SJCRH30 (cell line): ENCODE results near the gene HOXC13. TPM values are rescaled to one million over a fixed set of nuclear protein-coding genes. Genes with fewer than 3 reads are reported as not detected.

Experiments
- DNase-seq, 2 experiments: peaks; one replicate each; pipeline ENCODE4 v3.0.0-alpha.2; 2015 to 2020
- H3K27ac ChIP-seq: fragments of 250-450 bp; sonication (Bioruptor Pico); 2 replicates; pipeline ENCODE4 v1.5.1; 2020; ENCODE audit warnings: mild to moderate bottlenecking, moderate library complexity
- H3K27me3 ChIP-seq: fragments of 250-450 bp; sonication (Bioruptor Pico); 2 replicates; pipeline ENCODE4 v1.5.1; 2020; ENCODE audit warnings: mild to moderate bottlenecking, moderate library complexity
- H3K36me3 ChIP-seq: fragments of 250-450 bp; sonication (Bioruptor Pico); 2 replicates; pipeline ENCODE4 v1.5.1; 2020; ENCODE audit warnings: mild to moderate bottlenecking, moderate library complexity
- H3K4me1 ChIP-seq: fragments of 250-450 bp; sonication (Bioruptor Pico); 2 replicates; pipeline ENCODE4 v1.5.1; 2020; ENCODE audit warnings: mild to moderate bottlenecking, moderate library complexity
- H3K4me3 ChIP-seq: fragments of 250-450 bp; sonication (Bioruptor Pico); 2 replicates; pipeline ENCODE4 v1.5.1; 2020; ENCODE audit warnings: mild to moderate bottlenecking, moderate library complexity
- H3K9me3 ChIP-seq: fragments of 250-450 bp; sonication (Bioruptor Pico); replicated peaks from 2 replicates; pipeline ENCODE4 v1.5.1; 2020; ENCODE audit warnings: mild to moderate bottlenecking, moderate library complexity
- total RNA-seq: library from RNA; depleted of rRNA; stranded (reverse); fragments of >200 nt; shearing (Covaris generic); gene quantifications from 2 replicates; pipeline ENCODE4 v1.2.3, GENCODE V29; 2014

The HOXC13 gene
- total RNA-seq, 1 experiment from 2014 or later, result 2.4 TPM

- H3K27me3 ChIP-seq, result peaks cover 13% of the 10 kb centered on the region
- no peaks in the 10 kb centered on the region for H3K4me1 ChIP-seq
- no peaks in the 10 kb centered on the region for H3K36me3 ChIP-seq
- no peak overlapping the region for H3K27ac ChIP-seq
- no peak for DNase-seq
- no peaks in the 10 kb centered on the region for H3K9me3 ChIP-seq
- H3K4me3 ChIP-seq, result no peak overlapping the region
Measured at GRCh38 chr12:53985994-53986685, 47.5 kb downstream of the HOXC13 start.

- no peak overlapping the region for H3K27ac ChIP-seq
- H3K9me3 ChIP-seq, result no peaks in the 10 kb centered on the region
- H3K27me3 ChIP-seq, result peaks cover 18% of the 10 kb centered on the region
- H3K36me3 ChIP-seq, result no peaks in the 10 kb centered on the region
- H3K4me3 ChIP-seq, result no peak overlapping the region
- DNase-seq, result no peak
- no peaks in the 10 kb centered on the region for H3K4me1 ChIP-seq
Measured at GRCh38 chr12:53986686-53987483, 48.3 kb downstream of the HOXC13 start.

- H3K36me3 ChIP-seq, result no peaks in the 10 kb centered on the region
- H3K9me3 ChIP-seq, result no peaks in the 10 kb centered on the region
- H3K4me3 ChIP-seq, result no peak overlapping the region
- no peaks in the 10 kb centered on the region for H3K4me1 ChIP-seq
- DNase-seq, result no peak
- H3K27me3 ChIP-seq, result peaks cover 23% of the 10 kb centered on the region
- no peak overlapping the region for H3K27ac ChIP-seq
Measured at GRCh38 chr12:53987787-53988230, 49.2 kb downstream of the HOXC13 start.

GRCh38 chr12:53988541-53989226 lies 50.1 kb downstream of the HOXC13 start:
- no peak overlapping the region for H3K4me3 ChIP-seq
- no peaks in the 10 kb centered on the region for H3K9me3 ChIP-seq
- no peaks in the 10 kb centered on the region for H3K36me3 ChIP-seq
- no peak for DNase-seq
- no peak overlapping the region for H3K27ac ChIP-seq
- H3K27me3 ChIP-seq, result peaks cover 23% of the 10 kb centered on the region
- H3K4me1 ChIP-seq, result no peaks in the 10 kb centered on the region

DNA sequence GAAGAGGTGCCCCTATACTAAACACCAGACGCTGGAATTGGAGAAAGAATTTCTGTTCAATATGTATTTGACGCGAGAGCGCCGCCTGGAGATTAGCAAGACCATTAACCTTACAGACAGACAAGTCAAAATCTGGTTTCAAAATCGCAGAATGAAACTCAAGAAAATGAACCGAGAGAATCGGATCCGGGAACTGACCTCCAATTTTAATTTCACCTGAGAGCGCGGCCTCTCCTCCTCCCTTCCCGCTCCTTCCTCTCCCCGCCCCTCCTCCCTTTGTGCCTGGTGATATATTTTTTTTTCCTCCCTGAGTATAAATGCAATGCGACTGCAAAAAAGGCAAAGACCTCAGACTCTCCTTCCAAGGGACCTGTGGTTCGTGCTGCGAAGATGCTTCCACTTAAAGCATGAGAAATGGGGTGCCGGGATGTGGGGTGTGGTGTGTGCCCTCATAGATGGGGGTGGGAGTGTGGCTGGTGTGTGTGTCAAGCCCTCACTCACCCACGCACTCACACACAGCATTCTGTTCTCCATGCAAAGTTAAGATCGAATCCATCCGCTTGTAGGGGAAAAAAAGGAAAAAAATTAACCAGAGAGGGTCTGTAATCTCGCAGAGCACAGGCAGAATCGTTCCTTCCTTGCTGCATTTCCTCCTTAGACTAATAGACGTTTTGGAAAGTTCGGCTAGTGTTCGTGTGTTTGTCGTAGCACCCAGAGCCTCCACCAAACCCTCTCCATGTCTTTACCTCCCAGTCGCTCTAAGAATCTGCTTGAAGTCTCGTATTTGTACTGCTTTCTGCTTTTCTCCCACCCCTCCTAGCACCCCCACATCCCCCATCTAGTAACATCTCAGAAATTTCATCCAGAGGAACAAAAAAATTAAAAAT lies 50.8 kb downstream of the HOXC13 start:
- Histone ChIP-seq H3K36me3 (no peaks in the 10 kb centered on the region), H3K27ac (no peak overlapping the region), H3K9me3 (no peaks in the 10 kb centered on the region), H3K27me3 (peaks cover 23% of the 10 kb centered on the region), H3K4me1 (no peaks in the 10 kb centered on the region), H3K4me3 (no peak overlapping the region)
- no peak for DNase-seq

DNA sequence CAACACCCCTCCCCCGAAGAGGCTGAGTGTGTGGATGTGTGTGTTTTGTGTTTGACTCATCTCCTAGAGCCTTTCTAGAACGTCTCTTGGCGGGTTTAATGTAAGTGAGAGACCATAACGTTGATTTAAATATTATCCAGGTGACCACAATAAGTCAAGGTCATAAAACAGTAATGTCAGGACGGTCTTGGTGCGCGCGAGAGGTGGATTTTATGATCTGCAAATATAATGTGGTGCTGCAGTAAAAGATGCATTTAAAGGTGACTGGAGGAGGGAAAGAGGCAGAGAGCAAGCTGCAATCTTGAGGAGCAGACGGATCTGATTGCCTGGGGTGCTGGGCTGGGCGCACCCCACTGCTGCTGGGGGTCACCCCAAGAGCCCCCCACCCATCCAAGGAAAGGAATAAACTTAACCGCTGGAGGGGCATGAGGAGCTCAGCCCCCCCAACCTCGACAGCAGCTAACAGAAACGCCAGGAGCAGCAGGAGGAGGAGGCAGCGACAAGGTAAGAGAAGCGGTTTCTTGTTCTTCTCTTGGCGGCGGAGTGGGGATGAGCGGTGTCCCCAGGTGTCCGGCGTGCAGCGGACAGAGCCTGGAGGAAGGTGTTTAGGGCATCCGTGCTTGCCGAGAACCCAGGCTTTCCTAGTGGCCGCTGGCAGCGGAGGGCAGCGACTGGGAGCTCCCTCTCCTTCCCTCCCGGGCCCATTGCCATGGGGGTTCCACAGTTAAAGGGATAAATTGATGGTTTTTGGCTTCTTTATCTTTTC lies 51.9 kb downstream of the HOXC13 start:
- no peaks in the 10 kb centered on the region for H3K4me1 ChIP-seq
- no peaks in the 10 kb centered on the region for H3K9me3 ChIP-seq
- peaks cover 23% of the 10 kb centered on the region for H3K27me3 ChIP-seq
- H3K27ac ChIP-seq, result no peak overlapping the region
- no peaks in the 10 kb centered on the region for H3K36me3 ChIP-seq
- H3K4me3 ChIP-seq, result no peak overlapping the region
- DNase-seq, result no peak

- H3K4me1 ChIP-seq, result no peaks in the 10 kb centered on the region
- no peak overlapping the region for H3K4me3 ChIP-seq
- DNase-seq, result no peak
- no peak overlapping the region for H3K27ac ChIP-seq
- H3K9me3 ChIP-seq, result no peaks in the 10 kb centered on the region
- H3K36me3 ChIP-seq, result no peaks in the 10 kb centered on the region
- peaks cover 23% of the 10 kb centered on the region for H3K27me3 ChIP-seq
Measured at GRCh38 chr12:53991077-53991460, 52.4 kb downstream of the HOXC13 start.

GRCh38 chr12:53992377-53992889 lies 53.8 kb downstream of the HOXC13 start:
- Histone ChIP-seq H3K27ac (no peak overlapping the region), H3K4me1 (no peaks in the 10 kb centered on the region), H3K36me3 (no peaks in the 10 kb centered on the region), H3K4me3 (no peak overlapping the region), H3K9me3 (no peaks in the 10 kb centered on the region), H3K27me3 (peaks cover 23% of the 10 kb centered on the region)
- no peak for DNase-seq

GRCh38 chr12:53993162-53994008 lies 54.8 kb downstream of the HOXC13 start:
- no peak for DNase-seq
- no peaks in the 10 kb centered on the region for H3K9me3 ChIP-seq
- no peak overlapping the region for H3K4me3 ChIP-seq
- H3K27ac ChIP-seq, result no peak overlapping the region
- no peaks in the 10 kb centered on the region for H3K36me3 ChIP-seq
- H3K27me3 ChIP-seq, result peaks cover 23% of the 10 kb centered on the region
- H3K4me1 ChIP-seq, result no peaks in the 10 kb centered on the region

DNA sequence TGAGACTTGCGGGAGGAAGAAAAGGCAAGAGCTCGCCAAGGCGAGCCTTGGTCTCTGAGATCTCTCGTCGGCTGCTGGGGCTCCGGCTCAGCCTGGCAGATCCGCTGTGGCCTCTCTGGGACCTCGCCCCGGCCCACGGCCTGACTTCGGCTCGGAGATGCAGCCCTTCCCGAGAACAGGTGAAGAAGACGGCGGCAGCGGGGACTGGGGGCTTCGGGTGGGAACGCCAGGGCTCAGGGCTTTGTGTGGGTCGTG lies 55.3 kb downstream of the HOXC13 start:
- peaks cover 23% of the 10 kb centered on the region for H3K27me3 ChIP-seq
- no peak overlapping the region for H3K27ac ChIP-seq
- no peak overlapping the region for H3K4me3 ChIP-seq
- DNase-seq, result no peak
- H3K9me3 ChIP-seq, result no peaks in the 10 kb centered on the region
- H3K36me3 ChIP-seq, result no peaks in the 10 kb centered on the region
- H3K4me1 ChIP-seq, result no peaks in the 10 kb centered on the region

DNA sequence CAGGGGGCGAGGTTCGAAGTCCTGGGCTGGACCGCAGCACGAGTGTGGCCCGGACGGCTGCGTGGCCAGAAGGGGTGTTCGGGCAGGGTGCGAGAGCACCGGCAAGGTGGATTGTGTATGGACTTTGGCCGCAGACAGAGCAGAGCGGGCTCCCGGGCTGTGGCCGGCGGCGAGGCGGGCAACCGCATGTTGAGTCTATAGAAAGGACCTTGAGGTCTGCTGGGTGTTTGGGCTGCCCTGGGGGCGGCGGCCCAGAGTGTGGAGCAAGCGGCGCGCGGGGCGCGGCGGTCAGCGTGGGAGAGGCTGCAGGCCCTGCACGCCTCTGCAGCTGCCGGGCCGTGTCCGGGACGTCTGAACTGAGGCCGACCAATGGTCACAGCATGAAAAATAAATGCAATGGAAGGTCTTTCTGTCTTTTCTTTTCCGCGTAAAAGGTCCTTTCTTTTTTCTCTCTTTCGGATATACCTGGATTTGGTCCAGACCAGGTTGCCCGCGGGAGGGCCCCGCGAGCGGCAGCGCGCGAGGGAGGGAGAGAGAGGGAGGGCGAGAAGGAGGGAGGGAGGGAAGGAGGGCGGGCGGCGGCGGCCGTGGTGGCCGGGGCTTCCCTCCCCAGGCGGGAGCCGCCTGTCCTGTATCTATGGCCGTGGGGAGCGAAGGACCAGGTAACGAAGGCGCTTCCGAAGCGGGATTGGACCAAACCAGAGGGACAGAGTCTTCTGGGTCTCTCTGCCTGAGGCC lies 55.8 kb downstream of the HOXC13 start:
- no peaks in the 10 kb centered on the region for H3K9me3 ChIP-seq
- H3K4me1 ChIP-seq, result no peaks in the 10 kb centered on the region
- peaks cover 21% of the 10 kb centered on the region for H3K27me3 ChIP-seq
- no peaks in the 10 kb centered on the region for H3K36me3 ChIP-seq
- no peak overlapping the region for H3K27ac ChIP-seq
- no peak for DNase-seq
- H3K4me3 ChIP-seq, result peak overlapping the region; percentile 62; the same call in 1 of the 2 replicates

DNA sequence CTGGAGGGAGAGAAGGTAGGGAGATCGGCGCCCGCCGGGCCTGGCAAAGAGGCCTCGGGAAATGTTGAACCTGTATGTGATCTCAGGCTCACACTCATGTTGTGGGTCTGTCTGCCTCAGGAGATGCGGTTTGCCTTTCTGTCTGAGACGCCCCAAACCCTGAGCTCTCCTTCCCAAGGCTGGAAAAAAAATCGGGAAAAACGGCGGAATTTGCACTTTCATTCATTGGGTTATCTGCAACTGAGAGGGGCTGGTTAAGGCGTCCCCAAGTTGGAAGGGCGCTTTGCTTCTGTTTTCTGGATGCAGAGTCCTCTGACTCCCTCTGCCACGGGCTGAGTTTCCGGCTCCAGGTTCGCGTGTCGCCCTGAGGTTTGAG lies 56.4 kb downstream of the HOXC13 start:
- peaks cover 17% of the 10 kb centered on the region for H3K27me3 ChIP-seq
- H3K36me3 ChIP-seq, result no peaks in the 10 kb centered on the region
- H3K4me3 ChIP-seq, result peak overlapping the region; percentile 62
- DNase-seq, result no peak
- no peaks in the 10 kb centered on the region for H3K4me1 ChIP-seq
- peak overlapping the region; percentile 80 for H3K27ac ChIP-seq
- H3K9me3 ChIP-seq, result no peaks in the 10 kb centered on the region
